Central memory CD8-positive, alpha-beta T cell (primary cell): ENCODE data around the gene RPLP1.

Source experiments
- ATAC-seq: fragments of 150-1000 bp; cut with Tn5 transposase; replicated peaks from 2 replicates; pipeline ENCODE4 v1.10.0; 2022; ENCODE audit warnings: mild to moderate bottlenecking, moderate FRiP score, moderate number of reproducible peaks; ENCODE audit not compliant: poor library complexity, severe bottlenecking; ENCODE audit errors: extremely low read depth
- DNase-seq, 2 donors: peaks; one replicate each; pipeline ENCODE4 v3.0.0; 2021; ENCODE audit warnings: low spot score in 2 of 2
- H3K27ac Mint-ChIP-seq: one replicate; pipeline ENCODE4 v1.8.0; 2022; ENCODE audit warnings: low read depth, mild to moderate bottlenecking, moderate library complexity, mixed read lengths
- H3K27me3 Mint-ChIP-seq: one replicate; pipeline ENCODE4 v1.8.0; 2022; ENCODE audit warnings: mixed read lengths
- H3K36me3 Mint-ChIP-seq: one replicate; pipeline ENCODE4 v1.8.0; 2022; ENCODE audit warnings: mild to moderate bottlenecking, moderate library complexity, mixed read lengths; ENCODE audit not compliant: insufficient read depth
- H3K4me1 Mint-ChIP-seq: one replicate; pipeline ENCODE4 v1.8.0; 2022; ENCODE audit warnings: mixed read lengths
- H3K4me3 Mint-ChIP-seq: one replicate; pipeline ENCODE4 v1.8.0; 2022; ENCODE audit warnings: mild to moderate bottlenecking, moderate library complexity, mixed read lengths
- H3K9me3 Mint-ChIP-seq: one replicate; pipeline ENCODE4 v1.8.0; 2022; ENCODE audit warnings: mixed read lengths

RPLP1 gene

DNA sequence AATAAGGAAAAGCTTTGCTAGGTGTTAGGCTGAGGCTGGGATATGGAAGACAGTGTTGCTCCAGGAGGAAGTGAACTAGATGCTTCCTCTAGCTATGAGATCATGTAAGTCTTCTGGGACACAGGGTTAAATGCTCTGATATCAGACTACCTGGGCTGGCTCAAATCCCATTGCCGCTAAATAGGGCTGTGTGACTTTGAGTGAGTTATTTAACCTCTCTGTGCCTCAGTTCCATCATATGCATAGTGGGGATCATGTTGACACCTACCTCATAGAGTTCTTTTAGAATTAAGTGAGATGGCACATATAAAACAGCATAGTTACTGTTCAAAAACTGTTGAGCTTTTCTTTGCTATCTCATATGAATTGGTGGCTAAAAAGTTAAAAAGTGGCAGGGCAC is 12.6 kb downstream of the RPLP1 start:
- ATAC-seq (no peak), DNase-seq (no peak)
- Mint-ChIP-seq H3K27ac (no peak overlapping the region), H3K27me3 (no peaks in the 10 kb centered on the region), H3K9me3 (no peaks in the 10 kb centered on the region), H3K36me3 (peaks cover 17% of the 10 kb centered on the region), H3K4me1 (peaks cover 32% of the 10 kb centered on the region), H3K4me3 (no peak overlapping the region)

GRCh38 chr15:69466733-69467132 is 14.1 kb downstream of the RPLP1 start:
- Mint-ChIP-seq H3K27me3 (no peaks in the 10 kb centered on the region), H3K4me3 (no peak overlapping the region), H3K36me3 (peaks cover 14% of the 10 kb centered on the region), H3K9me3 (no peaks in the 10 kb centered on the region), H3K27ac (peak overlapping the region; percentile 44), H3K4me1 (peaks cover 30% of the 10 kb centered on the region)
- ATAC-seq (no peak), DNase-seq (no peak)

DNA sequence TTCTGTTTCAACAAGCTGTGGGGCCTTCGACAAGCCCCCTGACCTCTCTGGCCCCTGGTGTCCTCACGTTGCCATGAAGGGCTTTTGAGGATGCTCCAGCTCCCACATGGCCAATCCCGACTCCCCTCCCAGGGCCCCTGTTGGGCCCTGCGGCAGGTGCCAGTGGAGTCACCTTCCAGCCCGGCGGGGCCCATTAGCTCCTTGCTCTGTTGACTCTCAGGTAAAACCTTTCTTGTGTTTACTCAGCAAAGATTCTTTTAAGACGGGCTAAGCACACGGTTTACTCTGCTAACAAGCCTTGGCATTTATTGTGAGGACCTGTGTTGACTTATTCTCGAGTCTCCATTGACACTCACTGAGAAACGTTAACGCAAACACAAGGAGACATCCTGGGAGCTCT is 15.0 kb downstream of the RPLP1 start:
- Mint-ChIP-seq H3K4me1 (peaks cover 26% of the 10 kb centered on the region), H3K9me3 (no peaks in the 10 kb centered on the region), H3K27ac (peak overlapping the region; percentile 97), H3K36me3 (peaks cover 12% of the 10 kb centered on the region), H3K4me3 (peak overlapping the region; percentile 63), H3K27me3 (no peaks in the 10 kb centered on the region)
- DNase-seq (no peak), ATAC-seq (no peak)

DNA sequence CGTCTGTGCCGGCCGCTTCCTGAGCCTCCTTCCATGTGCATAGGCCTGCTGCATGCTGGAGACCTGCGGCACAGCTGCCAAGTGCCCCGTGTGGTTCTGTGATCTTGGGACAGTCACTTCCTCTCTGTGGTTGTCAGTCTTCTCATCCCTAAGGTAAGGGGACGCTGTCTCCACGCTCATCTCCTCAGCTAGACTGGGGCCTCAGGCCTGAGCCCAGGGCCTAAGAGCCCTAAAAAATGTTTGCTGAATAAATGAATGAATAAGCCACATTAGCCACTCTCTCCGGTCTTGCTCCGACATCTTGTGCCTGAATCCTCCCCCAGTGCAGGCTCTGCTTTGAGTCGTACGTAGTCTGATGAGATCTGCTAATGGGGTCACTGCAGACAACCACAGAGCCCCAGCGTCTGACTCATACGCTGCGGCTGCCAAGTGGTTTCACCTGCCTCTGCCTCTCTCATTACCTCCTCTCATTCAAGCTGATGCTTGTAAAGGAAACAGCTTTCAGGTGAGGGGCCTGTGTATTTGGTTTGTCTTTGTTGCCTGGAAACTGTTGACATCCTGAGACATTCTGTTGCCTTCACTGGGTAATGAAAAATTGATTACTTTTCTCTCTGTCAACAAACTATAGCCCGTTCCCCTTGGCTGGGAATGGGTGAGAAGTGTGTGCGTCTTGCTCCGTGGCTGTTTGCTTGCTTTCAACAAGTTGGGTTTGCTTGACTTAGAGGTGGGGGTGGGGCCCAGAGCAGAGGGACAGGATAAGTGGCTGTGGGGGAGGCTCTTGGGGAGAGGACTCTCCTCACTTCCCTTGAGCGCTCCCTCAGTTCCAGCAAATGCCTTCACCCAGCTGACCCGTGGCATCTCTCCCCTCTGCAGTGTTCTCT is 15.9 kb downstream of the RPLP1 start:
- H3K9me3 Mint-ChIP-seq, result no peaks in the 10 kb centered on the region
- H3K27ac Mint-ChIP-seq, result peak overlapping the region; percentile 97
- DNase-seq (peak; percentile 68 to 91), ATAC-seq (peak; percentile 92)
- H3K4me3 Mint-ChIP-seq, result peak overlapping the region; percentile 63
- H3K36me3 Mint-ChIP-seq, result peaks cover 9% of the 10 kb centered on the region
- peaks cover 24% of the 10 kb centered on the region for H3K4me1 Mint-ChIP-seq
- H3K27me3 Mint-ChIP-seq, result no peaks in the 10 kb centered on the region

GRCh38 chr15:69469467-69470201 is 17.0 kb downstream of the RPLP1 start:
- peaks cover 21% of the 10 kb centered on the region for H3K4me1 Mint-ChIP-seq
- H3K27me3 Mint-ChIP-seq, result no peaks in the 10 kb centered on the region
- H3K9me3 Mint-ChIP-seq, result no peaks in the 10 kb centered on the region
- peak overlapping the region; percentile 97 for H3K27ac Mint-ChIP-seq
- H3K36me3 Mint-ChIP-seq, result peaks cover 10% of the 10 kb centered on the region
- peak overlapping the region; percentile 63 for H3K4me3 Mint-ChIP-seq
- no peak for ATAC-seq
- no peak for DNase-seq

GRCh38 chr15:69472046-69472445 is 19.4 kb downstream of the RPLP1 start:
- Mint-ChIP-seq H3K27me3 (peaks cover 8% of the 10 kb centered on the region), H3K9me3 (no peaks in the 10 kb centered on the region), H3K4me3 (no peak overlapping the region), H3K36me3 (peaks cover 10% of the 10 kb centered on the region), H3K4me1 (peaks cover 21% of the 10 kb centered on the region), H3K27ac (no peak overlapping the region)
- ATAC-seq (no peak), DNase-seq (no peak)

- Mint-ChIP-seq H3K4me3 (no peak overlapping the region), H3K27me3 (peaks cover 8% of the 10 kb centered on the region), H3K4me1 (peaks cover 20% of the 10 kb centered on the region), H3K27ac (no peak overlapping the region), H3K36me3 (peaks cover 10% of the 10 kb centered on the region), H3K9me3 (no peaks in the 10 kb centered on the region)
- ATAC-seq (no peak), DNase-seq (no peak)
Observed at GRCh38 chr15:69472562-69472961, 19.9 kb downstream of the RPLP1 start.

DNA sequence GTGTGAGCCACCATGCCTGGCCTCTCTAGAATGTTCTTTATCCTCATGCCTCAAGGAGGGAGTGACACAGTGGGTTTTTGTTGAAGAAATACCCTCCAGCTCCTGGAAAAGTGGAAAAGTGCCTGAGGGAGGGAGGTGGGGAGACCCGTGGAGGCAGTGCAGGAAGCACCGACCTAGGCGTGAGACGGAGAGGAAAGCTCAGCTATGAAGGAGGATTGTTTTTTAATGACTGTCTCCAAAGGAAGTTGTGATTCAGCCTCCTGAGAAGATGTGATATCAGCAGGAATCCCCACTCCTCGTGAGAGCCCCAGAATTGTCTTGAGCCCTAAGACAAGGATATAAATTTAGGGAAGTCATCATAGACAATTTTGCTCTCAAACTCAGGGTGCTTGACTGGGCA is 21.7 kb downstream of the RPLP1 start:
- Mint-ChIP-seq H3K4me1 (peaks cover 3% of the 10 kb centered on the region), H3K36me3 (peaks cover 1% of the 10 kb centered on the region), H3K27ac (no peak overlapping the region), H3K27me3 (peaks cover 8% of the 10 kb centered on the region), H3K4me3 (no peak overlapping the region), H3K9me3 (peaks cover under 1% of the 10 kb centered on the region)
- ATAC-seq (no peak), DNase-seq (no peak)

DNA sequence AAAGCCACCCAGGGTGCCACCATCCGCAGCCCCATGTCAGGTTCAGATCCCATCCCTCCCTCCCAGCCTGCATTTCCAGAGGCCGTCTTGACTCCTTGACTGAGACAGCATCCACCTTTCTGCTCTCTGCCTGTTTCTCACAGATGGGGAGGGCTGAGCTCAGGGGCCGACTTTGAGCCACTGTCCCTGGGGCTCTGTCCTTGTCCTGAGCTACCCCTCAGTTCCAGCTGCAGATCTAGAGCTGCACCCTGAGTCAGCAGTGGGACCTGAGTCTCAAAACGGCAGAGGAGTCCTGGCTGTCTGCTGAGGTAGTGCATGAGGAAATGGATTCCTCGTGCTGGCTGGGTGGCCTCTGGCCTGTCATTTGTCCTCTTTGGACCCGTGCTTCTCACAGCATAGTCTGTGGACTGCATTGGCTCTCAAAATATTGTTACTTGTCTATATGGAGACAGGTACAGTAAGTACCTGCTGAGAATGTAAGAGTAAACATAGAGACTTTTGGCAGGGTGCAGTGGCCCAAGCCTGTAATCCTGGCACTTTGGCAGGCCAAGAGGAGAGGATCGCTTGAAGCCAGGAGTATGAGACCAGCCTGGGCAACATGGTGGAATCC is 22.3 kb downstream of the RPLP1 start:
- Mint-ChIP-seq H3K4me1 (no peaks in the 10 kb centered on the region), H3K9me3 (peaks cover 5% of the 10 kb centered on the region), H3K27me3 (peaks cover 8% of the 10 kb centered on the region), H3K36me3 (peaks cover 1% of the 10 kb centered on the region), H3K27ac (no peak overlapping the region), H3K4me3 (no peak overlapping the region)
- no peak for ATAC-seq
- DNase-seq, result no peak

GRCh38 chr15:69475769-69476358 is 23.2 kb downstream of the RPLP1 start:
- H3K27me3 Mint-ChIP-seq, result peaks cover 8% of the 10 kb centered on the region
- peak; percentile 54 to 65 for DNase-seq
- peaks cover 1% of the 10 kb centered on the region for H3K36me3 Mint-ChIP-seq
- H3K27ac Mint-ChIP-seq, result no peak overlapping the region
- ATAC-seq, result no peak
- peaks cover 5% of the 10 kb centered on the region for H3K9me3 Mint-ChIP-seq
- no peaks in the 10 kb centered on the region for H3K4me1 Mint-ChIP-seq
- H3K4me3 Mint-ChIP-seq, result no peak overlapping the region

GRCh38 chr15:69476704-69477473 is 24.3 kb downstream of the RPLP1 start:
- Mint-ChIP-seq H3K4me3 (no peak overlapping the region), H3K9me3 (peaks cover 5% of the 10 kb centered on the region), H3K27ac (no peak overlapping the region), H3K27me3 (peaks cover 8% of the 10 kb centered on the region), H3K4me1 (no peaks in the 10 kb centered on the region), H3K36me3 (peaks cover 1% of the 10 kb centered on the region)
- ATAC-seq (no peak), DNase-seq (no peak)

DNA sequence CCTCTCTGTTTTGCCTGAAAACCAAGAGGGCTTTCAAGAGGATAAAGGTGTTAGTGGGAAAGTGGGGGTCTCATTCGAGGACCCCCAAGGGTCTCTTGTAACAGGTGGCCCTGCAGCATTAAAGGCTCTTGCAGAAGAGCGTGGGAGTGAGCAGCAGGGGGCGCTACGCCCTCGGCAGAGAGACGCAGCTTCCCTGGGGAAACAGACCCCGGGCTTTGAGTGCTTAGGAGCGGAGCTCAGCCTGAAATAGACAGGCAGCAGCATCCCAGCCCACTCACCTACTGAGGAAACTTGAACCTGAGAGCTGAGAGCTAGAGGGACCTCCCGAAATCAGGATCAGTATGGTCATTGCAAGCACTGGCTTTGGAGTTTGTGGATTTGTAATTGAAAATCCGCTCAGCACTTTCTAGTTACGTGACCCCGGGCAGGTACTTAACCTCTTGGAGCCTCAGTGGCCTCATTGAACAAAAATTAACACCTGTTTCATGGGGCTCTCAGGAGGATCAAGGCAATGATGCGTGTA is 25.7 kb downstream of the RPLP1 start:
- ATAC-seq (no peak), DNase-seq (peak in 1 of 2 donors; percentile 35)
- peaks cover 5% of the 10 kb centered on the region for H3K9me3 Mint-ChIP-seq
- peaks cover 1% of the 10 kb centered on the region for H3K36me3 Mint-ChIP-seq
- H3K4me3 Mint-ChIP-seq, result no peak overlapping the region
- H3K4me1 Mint-ChIP-seq, result no peaks in the 10 kb centered on the region
- no peak overlapping the region for H3K27ac Mint-ChIP-seq
- peaks cover 8% of the 10 kb centered on the region for H3K27me3 Mint-ChIP-seq
